IPS-11a (cell line): ENCODE measurements around the gene EPS15.
"Not testable (repeated sequence)": the region's sequence is repeated elsewhere in the genome, so short reads cannot be mapped to it uniquely, and the experiment has no call there.

Experiments used
- H3K4me3 ChIP-seq: one replicate; pipeline ENCODE4 v1.5.1; 2013; ENCODE audit warnings: low read depth, low read length, control low read depth

Gene EPS15

DNA sequence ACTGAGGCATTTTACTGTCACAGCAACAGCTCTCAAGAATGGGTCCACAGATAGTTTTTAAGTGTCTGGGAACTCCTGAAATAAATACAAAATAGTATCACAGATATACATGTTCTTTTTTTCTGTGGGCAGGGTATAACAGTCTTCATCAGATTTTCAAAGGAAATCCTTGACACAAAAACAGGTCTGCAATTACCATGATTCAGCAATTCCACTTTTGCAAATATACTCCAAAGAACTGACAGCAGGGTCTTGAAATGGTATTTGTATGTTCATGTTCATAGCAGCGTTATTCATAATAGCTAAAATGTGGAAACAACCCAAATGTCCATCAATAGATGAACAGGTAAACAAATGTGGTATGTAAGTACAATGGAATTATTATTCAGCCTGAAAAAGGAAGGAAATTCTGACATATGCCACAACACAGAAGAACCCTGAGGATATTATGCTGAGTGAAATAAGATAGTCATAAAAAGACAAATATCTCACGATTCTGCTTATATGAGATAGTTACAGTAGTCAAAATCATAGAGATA lies 85.0 kb downstream of the EPS15 start:
- no peak overlapping the region for H3K4me3 ChIP-seq

DNA sequence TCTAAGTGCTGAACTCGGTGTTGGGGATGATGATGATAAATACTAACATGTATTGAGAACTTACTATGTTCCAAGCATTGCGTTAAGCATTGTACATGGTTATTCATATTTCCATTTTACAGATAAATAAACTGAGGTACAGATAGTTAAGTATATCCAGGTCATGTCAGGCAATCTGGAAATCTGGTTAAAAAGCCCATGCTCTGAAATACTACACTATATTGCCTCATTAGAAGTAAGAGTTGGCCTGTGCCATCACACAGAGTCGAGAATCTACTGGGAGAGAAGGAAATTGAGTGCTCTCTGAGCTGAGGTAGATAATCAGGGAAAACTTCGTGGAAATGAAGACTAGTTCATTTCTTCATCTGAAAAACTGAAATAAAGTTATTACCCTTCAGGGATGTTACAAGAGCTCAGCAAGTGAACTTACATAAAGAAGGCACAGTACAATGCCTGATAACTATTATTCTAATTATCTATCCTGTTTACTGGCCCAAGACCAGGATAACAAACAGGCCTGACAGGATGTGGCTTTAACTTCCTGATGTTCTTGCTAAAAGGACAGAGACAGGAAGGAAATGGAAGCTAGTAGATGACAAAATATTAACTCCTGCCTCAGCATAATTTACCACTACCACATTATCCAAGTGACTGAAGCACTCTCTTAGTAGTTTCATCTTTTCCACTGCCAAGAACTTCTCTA lies 85.6 kb downstream of the EPS15 start:
- no peak overlapping the region for H3K4me3 ChIP-seq

DNA sequence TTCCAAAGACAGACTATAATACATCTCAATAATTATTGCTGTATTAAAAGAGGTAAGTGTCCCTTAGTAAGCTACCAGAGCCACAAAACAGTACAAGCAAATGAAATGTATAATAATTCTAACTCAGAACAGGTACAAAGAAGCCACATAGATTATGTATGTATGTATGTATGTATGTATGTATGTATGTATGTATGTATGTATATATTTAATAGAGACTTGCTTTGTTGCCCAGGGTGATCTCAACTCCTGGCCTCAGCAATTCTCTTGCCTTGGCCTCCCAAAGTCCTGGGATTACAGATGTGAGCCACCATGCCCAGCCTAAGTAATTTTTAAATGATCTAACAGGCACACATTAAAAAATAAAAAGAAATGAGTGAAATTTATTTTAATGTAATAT lies 86.9 kb downstream of the EPS15 start:
- H3K4me3 ChIP-seq, result no peak overlapping the region

DNA sequence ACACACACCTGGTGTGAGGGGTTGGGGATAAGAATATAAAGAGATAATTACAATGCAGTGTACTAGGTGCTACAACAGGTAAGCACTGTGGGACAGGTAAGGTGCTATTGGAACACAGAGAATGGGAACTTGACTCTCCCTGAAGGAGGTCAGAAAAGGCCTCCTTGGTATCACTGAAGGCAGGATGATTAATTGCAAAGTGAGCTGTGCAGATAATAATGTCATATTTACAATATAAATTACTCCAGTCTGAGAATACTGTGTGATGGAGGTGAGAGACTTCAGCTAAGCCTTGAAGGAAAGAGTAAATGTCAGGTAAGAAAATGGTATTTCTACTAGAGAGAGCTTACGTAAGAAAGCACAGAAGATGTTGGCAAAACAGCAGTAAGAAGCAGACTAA lies 91.6 kb downstream of the EPS15 start:
- H3K4me3 ChIP-seq, result no peak overlapping the region

DNA sequence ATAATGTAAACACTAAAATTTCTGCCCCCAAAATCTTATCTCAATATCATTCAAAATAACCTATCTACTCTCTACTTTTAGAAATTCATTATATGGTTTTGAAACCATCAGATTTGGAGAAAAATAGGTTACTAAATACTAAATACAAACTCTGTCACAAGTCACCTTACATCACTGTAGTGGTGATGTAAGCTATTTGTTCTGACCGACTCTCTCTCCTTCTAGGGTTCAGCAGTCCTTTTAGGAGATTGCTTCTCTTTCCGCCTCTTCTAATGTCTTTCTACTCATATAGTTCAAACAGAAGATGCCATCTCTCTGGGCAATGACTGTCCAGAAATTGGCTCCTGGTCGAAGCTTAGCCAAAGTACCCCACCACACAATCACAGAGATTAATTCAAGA lies 93.1 kb downstream of the EPS15 start:
- no peak overlapping the region for H3K4me3 ChIP-seq

DNA sequence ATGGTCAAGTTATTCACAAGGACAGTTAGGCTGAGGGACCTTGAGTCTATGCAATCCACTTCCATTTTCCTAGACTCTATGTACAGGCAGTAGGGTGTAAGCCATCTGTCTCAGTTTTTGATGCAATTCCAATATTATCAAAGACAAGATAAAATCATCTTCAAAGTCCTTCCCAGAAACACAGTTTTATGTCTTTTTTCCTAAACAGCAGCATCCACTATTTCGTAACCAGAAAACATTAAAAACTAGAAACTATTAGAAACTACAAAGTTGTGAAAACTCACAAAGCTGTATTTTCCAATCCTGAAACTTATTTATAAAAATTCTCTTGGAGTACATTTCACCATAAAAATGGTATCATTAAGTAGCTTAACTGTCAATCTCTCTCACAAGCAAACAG lies 93.8 kb downstream of the EPS15 start:
- no peak overlapping the region for H3K4me3 ChIP-seq

DNA sequence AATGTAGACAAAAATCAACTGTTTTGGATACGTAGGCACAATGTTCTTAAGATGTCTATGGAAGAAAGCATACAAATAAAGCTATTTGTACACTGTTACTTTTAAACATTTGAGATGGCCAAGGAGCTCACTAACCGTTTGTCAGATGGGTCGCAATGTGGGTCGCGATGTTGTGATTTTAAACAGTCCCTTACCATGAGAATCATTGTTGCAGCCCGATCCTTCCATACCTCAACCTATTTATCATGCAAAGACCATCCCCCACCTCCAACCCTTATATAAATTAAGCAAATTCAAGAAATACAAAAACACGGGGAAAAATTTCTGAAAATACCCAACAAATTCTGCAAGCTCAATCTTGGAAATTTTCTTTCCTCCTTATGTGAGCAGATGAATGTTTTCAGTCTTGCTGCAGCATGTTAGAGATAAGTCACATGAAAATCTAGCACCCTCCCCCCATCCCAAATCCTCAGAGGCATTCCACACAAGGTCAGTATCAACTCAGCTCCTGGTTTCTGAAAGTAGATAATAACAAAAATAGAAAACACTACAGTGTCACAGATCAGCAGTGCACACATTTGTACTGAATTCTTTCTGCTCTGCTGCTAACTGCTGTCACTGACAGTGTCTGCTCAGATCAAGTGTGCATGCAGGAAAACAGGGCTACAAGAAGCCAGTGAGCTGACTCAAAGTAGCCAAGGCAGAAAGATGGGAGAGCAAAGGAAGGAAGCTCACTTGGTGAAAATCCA lies 95.8 kb downstream of the EPS15 start:
- no peak overlapping the region for H3K4me3 ChIP-seq

DNA sequence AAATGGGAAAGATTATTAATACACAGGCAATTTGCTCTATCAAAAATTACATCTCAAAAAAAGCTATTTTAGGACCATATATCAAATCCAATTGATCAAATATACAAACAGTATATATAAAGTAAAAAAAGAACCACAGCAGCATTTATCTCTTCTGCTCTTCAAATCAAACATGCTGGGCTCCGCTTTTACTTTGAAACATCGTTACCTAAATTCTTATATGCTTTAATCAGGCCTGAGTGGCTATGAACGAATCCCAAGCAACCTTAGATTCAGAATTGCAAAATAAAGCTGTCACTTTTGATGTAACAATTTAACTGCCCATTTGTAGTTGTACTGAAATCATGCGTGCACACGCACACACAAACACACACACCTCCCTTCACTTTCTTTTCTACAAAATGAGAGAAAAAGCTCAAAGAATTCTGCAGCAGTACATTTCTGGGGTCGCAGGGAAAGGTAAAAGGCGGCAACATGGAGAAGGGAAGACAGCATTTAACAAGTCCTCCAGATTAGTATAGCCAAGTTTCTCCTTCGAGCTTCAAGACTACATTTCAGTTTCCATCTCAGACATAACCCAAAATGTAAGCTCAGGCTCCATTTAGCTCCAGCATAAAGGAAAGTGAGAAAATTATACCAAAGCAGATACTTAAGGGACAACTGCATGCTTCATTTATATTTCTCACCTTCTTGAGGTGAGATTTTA lies 96.5 kb downstream of the EPS15 start:
- H3K4me3 ChIP-seq, result no peak overlapping the region

DNA sequence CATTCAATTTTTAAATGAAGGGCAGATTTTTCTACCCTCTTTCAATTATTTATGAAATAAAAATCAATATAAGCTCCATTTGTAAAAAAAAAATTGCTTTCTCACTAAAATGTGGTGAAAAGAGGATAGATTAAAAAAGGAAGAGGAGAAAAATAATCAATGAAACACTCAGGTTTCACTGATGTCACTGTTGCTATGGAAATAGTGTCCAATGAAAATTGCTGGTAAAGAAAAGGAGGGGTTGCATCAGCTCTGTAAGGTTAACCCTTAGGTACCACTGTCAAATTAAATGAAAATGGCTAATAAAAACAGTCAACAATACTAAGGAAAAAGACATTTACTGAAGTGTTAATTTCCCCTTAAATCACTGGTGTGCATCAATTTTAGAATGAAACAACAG lies 97.1 kb downstream of the EPS15 start:
- H3K4me3 ChIP-seq, result peak overlapping the region; percentile 33

DNA sequence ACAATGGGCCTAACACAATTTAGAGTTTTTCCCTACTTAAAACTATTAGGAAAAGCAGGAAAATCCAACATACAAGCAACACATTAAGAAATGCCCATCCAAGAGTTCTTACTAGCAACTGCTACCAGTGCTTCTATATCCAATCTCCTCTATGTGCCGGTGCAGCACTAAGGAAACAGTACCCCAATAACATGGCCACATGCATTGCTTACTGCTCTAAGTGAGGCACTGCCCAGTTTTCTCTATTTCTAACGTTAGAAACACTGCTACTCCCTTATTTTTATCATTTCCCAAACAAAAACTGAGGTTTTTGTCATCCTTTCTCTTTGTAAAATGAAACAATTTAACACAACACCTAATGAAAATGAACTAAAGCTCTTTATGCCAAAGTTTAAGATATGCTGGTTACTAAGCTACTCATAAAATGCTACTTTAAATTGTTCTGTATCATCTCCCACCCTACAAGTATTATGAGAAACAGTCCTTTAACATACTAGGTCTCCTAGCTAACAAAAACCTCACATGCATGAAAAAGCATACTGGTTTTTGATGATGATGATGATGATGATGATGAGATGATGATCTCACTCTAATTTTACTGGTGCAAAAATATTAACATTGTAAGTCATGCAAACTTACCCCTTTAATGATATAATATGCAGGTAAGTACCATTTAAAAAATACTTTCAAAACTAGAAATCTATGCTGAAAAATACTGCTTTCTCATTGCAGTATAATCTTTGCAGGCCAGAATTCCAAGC lies 98.0 kb downstream of the EPS15 start:
- peak overlapping the region; percentile 33 for H3K4me3 ChIP-seq

DNA sequence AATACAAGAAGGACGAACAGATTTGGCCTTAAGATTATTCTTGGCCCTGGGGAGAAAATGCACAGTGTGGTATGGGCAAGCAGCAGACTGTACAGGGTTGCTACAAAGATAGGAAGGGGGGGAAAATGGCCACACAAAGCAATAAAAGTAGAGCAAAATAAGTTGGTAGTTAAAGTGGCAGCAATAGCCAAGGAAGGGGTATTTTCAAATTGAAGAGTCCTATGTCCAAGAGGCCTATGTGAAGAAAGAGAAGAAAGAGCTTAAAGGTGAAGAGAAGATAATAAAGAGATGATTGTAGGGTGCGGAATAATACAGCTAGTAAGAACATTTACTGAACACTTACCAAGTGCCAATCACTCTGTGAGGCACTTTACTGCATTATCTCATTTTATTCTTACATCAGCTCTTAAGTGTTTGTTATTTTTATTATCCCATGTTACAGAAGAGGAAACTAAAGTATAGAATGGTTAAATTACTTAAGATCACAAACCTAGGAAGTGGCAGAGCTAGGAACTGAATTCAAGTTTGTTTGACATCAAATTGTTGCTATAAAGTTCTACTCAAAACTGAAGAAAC lies 100.6 kb downstream of the EPS15 start:
- H3K4me3 ChIP-seq, result no peak overlapping the region

DNA sequence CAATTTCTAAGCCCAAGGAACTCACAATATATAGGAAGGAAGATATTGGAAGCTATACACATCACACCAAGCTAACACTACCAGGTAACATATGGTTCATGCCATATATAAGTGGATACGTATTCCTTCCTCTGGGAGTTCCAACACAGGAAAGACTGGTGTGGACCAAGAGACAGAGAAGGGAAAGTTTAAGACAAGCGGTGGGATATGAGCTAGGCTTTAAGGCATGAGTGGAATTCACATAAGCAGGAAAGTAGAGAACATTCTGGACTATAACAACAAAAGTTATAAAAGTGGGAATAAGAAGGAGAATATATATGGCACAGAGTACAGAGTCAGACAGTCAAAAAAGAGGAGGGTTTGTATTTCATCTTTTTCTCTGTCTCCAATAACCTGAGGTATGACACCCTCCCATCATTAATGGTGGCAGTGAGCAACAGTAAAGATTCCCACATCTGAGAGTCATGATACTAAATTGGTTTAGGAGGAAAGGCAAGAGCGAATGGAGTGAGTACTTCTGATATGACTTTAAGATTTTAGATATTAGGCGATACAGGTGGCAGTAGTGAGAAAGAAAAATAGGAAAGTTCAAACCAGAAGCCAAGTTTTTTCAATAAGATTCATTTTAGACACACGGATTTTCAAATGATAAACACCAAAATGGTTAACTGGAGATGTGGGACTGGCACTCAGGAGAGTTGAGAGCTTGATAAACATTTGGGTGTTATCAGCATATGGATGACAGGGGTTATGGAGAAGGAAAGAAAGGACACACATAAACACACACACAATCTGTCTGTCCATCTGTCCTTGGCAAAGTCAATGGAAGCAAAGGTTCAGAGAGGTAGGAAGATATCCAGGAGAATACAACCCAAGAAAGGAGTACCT lies 101.3 kb downstream of the EPS15 start:
- H3K4me3 ChIP-seq, result no peak overlapping the region

DNA sequence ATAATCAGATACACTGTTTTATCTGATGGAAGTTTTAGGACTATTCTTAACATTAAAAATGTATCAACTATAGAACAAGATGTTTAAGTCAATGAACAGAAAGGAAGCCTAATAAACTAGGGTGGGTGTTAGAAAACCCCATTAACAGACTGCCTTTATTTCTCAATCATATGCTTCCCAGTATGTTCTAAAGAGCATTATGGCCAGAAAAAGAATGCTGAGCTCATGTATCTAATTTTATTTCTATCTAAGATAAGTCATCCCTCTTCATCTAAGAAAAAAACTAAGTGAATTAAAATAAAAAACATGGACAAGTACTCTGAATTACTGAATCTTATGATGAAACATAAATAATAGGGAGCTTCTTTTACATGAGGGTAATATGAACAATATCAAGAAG lies 102.2 kb downstream of the EPS15 start:
- no peak overlapping the region for H3K4me3 ChIP-seq

DNA sequence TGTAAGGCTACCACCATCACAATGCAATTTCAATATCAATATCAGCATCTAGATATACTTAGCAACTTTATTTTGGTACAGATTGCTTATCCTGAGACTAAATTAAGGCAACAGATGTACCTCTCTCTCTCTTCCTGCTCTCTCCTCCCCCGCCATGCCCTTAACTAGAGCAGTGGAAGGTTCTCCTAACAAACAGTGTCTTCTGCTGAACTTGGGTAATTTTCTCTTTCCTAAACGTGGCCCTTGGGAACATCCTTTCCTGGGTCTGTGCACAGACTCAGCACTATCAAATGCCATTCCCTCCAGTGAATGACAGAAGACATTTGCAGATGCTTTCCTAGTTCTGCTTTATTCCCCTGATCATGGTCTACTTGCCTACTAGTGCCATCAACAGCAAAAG lies 103.1 kb downstream of the EPS15 start:
- no peak overlapping the region for H3K4me3 ChIP-seq

DNA sequence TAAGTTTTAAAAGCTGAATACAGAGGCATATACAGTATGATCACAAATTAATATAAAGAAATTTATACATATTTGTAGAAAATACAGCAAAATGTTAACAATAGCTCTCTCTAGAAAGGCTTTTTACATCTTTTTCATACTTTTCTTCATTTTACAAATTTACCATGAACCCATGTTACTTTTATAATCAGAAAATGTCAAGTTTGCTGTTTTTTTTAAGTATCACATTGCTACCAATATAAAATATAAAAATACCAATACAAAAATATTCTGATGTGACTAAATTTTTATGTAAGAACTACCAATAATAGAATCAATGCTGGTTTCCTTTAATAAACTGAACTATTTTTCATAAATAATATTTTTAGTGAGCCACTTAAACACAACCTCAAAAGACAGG lies 104.3 kb downstream of the EPS15 start:
- H3K4me3 ChIP-seq, result no peak overlapping the region

DNA sequence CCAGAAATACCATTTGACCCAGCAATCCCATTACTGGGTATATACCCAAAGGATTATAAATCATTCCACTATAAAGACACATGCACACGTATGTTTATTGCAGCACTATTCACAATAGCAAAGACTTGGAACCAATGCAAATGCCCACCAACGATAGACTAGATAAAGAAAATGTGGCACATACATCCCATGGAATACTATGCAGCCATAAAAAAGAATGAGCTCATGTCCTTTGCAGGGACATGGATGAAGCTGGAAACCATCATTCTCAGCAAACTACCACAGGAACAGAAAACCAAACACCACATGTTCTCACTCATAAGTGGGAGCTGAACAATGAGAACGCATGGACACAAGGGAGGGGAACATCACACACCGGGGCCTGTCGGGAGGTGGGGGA lies 107.2 kb downstream of the EPS15 start:
- not testable (repeated sequence) for H3K4me3 ChIP-seq

DNA sequence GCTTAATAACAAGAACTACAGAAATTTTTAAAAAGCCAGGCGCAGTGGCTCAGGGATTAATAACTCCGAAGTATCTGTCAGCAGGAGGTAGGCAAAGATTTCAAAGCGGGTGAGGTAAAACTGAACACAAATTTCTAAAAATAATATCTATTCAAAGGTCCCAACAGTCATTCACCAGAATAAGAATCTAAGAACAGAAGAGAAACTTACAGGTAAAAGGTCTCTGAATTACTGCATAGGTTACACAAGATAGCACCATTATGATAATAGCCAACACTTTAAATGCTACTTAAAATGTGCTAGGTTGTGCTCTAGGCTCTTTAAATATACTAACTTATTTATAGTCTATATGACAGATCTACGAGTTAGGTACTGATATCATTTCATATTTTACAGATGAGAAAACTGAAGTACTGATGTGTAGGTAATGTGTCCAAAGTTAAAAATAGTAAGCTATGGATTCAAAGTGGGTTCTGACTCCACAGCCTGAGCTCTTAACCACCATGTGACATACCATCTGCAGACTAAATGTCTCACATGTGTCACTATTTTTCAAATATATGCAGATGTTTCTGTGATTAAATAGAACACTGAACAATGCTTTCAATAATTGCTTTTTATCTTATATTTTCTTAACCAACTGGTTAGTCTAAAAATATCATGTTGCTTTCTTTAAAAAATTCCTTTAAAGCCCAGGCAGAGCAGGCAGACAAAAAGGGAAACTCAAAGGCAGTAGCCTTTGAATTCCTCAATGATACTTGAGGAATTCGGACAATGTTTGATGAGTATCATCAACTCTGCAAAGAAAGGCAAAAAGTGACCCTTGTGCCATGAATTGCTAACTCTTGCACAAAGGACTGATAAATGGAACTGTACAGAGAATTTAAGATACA lies 108.3 kb downstream of the EPS15 start:
- no peak overlapping the region for H3K4me3 ChIP-seq

DNA sequence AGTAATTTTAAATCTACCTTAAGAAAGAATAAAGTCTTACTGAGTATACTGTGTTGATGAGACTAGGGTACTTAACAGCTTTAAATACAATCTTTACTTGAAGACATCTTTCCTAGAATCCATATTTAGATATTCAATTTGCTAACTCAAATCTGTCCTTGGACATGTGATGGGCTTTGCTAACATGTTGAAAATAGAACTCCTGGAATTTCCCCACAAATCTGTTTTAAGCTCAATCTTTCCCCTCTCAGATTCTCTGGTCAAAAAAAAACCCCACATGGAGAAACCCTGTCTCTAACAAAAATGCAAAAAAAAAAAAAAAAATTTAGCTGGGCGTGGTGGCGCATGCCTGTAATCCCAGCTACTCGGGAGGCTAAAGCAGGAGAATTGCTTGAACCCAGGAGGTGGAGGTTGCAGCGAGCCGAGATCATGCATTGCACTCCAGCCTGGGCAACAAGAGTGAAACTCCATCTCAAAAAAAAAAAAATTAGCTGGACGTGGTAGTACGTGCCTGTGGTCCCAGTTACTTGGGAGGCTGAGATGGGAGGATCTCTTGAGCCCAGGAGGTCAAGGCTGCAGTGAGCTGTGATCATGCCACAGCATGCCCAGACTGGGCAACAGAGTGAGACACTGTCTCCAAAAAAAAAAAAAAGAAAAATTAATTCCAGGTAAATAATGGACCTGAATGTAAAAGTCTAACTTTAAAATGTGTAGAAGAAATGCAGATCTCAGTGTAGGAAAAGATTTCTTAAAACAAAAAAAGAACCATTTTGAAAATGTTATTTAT lies 109.1 kb downstream of the EPS15 start:
- H3K4me3 ChIP-seq, result not testable (repeated sequence)
